ENCODE data around the gene CELF4.

GRCh38 chr18:37306432-37306831 is 259.2 kb downstream of the CELF4 start:
- TF ChIP-seq POLR2A (IDR thresholded peaks at IDR 0.05): no peak
- TF ChIP-seq, protein P1, sequence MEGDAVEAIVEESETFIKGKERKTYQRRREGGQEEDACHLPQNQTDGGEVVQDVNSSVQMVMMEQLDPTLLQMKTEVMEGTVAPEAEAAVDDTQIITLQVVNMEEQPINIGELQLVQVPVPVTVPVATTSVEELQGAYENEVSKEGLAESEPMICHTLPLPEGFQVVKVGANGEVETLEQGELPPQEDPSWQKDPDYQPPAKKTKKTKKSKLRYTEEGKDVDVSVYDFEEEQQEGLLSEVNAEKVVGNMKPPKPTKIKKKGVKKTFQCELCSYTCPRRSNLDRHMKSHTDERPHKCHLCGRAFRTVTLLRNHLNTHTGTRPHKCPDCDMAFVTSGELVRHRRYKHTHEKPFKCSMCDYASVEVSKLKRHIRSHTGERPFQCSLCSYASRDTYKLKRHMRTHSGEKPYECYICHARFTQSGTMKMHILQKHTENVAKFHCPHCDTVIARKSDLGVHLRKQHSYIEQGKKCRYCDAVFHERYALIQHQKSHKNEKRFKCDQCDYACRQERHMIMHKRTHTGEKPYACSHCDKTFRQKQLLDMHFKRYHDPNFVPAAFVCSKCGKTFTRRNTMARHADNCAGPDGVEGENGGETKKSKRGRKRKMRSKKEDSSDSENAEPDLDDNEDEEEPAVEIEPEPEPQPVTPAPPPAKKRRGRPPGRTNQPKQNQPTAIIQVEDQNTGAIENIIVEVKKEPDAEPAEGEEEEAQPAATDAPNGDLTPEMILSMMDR (IDR thresholded peaks at IDR 0.05): no peak
